OCI-LY3 (cell line): ENCODE measurements around the gene KRTAP5-5.

Experiments
- CTCF ChIP-seq: fragments of 200-600, 300-600 bp; sonication (generic); IDR thresholded peaks from 2 replicates; pipeline ENCODE4 v1.5.1; 2014; ENCODE audit warnings: antibody characterized with exemption, low read length, low read depth
- EZH2phosphoT487 ChIP-seq: fragments of 200-600 bp; shearing (Covaris generic); IDR thresholded peaks from 2 replicates; pipeline ENCODE4 v1.6.1; 2018; ENCODE audit warnings: antibody characterized with exemption, mixed run types, low read depth

DNA sequence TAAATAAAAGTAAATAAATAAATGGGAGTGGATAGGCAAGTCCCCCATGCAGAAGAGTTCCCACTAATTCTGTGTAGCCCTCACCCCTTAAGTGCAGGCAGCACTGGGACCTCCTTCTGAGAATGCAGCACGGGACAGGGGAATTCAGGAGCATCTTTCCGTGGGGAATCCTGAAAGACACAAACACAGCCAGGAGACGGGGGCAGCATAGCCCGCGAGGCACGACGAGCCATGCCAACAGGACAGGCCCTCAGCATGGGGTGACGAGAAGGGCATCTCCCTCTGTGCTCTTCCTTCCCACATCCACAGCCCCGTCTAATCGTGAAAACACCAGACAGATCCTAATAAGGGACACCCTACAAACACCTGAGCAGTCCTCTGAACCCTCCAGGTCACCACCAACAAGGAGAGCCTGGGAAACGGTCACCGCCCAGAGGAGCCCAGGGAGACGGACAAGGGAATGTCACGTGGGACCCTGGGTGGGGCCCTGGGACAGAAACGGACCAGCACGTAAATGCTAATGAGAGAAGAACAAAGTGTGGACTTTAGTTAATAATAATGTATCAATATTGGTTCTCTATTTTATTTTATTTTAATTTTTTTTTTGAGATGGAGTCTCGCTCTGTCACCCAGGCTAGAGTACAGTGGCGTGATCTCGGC is 6.8 kb downstream of the KRTAP5-5 start:
- no peak for TF ChIP-seq EZH2phosphoT487
- no peak for TF ChIP-seq CTCF
